Sigmoid colon (tissue), 4 donors: Measurements from ENCODE around the gene TMEM179.

Experiments used
- POLR2A ChIP-seq, 2 donors: fragments of 450-650 bp; IDR thresholded peaks; one replicate each; pipeline ENCODE4 v1.6.1; 2016; ENCODE audit warnings: antibody characterized with exemption in 2 of 2, mild to moderate bottlenecking in 2 of 2, moderate library complexity in 2 of 2
- POLR2AphosphoS5 ChIP-seq, 4 donors: sonication (generic); formaldehyde crosslinking; IDR thresholded peaks; one replicate each; pipeline ENCODE4 v1.6.1; 2017; ENCODE audit warnings: antibody characterized with exemption in 4 of 4
- TF ChIP-seq, protein P1 (sequence below), 4 experiments: fragments of 450-650 bp in 3 of 4; fragments of 200-600 bp in 1 of 4; IDR thresholded peaks; one replicate each; pipeline ENCODE4 v1.5.1; 2016 to 2019; ENCODE audit warnings: antibody characterized with exemption in 4 of 4, mild to moderate bottlenecking in 3 of 4, moderate library complexity in 2 of 4

DNA sequence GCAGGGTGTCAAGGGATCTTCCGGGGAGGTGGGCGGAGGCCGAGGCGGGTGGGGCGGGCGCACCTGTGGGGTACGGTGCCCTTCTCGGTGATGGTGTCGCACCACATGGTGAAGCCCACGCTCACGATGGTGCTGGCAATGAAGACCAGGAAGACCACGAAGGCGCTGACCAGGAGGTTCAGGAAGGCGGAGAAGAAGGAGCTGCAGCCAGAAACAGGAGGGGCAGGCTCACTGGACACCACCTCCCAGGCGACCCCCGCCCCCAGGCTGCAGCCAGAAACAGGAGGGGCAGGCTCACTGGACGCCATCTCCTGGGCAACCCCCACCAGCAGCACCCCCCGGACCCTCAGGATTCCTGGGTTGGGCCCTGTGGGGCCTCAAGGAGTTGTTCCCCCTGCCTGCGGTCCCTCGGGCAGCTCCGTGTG lies 7.6 kb downstream of the TMEM179 start:
- TF ChIP-seq, protein P1, sequence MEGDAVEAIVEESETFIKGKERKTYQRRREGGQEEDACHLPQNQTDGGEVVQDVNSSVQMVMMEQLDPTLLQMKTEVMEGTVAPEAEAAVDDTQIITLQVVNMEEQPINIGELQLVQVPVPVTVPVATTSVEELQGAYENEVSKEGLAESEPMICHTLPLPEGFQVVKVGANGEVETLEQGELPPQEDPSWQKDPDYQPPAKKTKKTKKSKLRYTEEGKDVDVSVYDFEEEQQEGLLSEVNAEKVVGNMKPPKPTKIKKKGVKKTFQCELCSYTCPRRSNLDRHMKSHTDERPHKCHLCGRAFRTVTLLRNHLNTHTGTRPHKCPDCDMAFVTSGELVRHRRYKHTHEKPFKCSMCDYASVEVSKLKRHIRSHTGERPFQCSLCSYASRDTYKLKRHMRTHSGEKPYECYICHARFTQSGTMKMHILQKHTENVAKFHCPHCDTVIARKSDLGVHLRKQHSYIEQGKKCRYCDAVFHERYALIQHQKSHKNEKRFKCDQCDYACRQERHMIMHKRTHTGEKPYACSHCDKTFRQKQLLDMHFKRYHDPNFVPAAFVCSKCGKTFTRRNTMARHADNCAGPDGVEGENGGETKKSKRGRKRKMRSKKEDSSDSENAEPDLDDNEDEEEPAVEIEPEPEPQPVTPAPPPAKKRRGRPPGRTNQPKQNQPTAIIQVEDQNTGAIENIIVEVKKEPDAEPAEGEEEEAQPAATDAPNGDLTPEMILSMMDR (IDR thresholded peaks at IDR 0.05): no peak
- TF ChIP-seq POLR2AphosphoS5 (IDR thresholded peaks at IDR 0.05): no peak
- TF ChIP-seq POLR2A (IDR thresholded peaks at IDR 0.05): no peak
